ENCODE measurements around the gene MOB3B. TPM values are rescaled to one million over a fixed set of nuclear protein-coding genes. Genes with fewer than 3 reads are reported as not detected.

Gene MOB3B
- total RNA-seq, 2 experiments from 2014 or later: 0.25 to 0.30 TPM

GRCh38 chr9:27556470-27556869, 26.9 kb upstream of the MOB3B start:
- Mint-ChIP-seq H3K27ac (no peak overlapping the region), H3K36me3 (ENCODE audit: low read depth) (peaks cover 77% of the 10 kb centered on the region)

GRCh38 chr9:27554712-27555111, 25.1 kb upstream of the MOB3B start:
- Mint-ChIP-seq H3K4me1 (ENCODE audit: low read depth) (no peaks in the 10 kb centered on the region), H3K9me3 (no peaks in the 10 kb centered on the region), H3K27me3 (no peaks in the 10 kb centered on the region), H3K36me3 (ENCODE audit: low read depth) (peaks cover 77% of the 10 kb centered on the region), H3K27ac (no peak overlapping the region), H3K4me3 (no peak overlapping the region)
- H3K27me3 ChIP-seq (ENCODE audit: control insufficient read depth in 1 of 2, insufficient read depth in 2 of 2, low read length in 2 of 2): no peaks in the 10 kb centered on the region
- no peak overlapping the region for H3K4me3 ChIP-seq (ENCODE audit: low read length)
- CTCF ChIA-PET: interaction anchor here (0.5 kb wide), 1 partner anchor 45 kb away, joined by 3 read pairs; no protein-coding TSS in a partner anchor
- POLR2A ChIA-PET: interaction anchor here (2.1 kb wide), 1 partner anchor 18 kb away, joined by 5 read pairs; the partner anchor contains the start of gene C9orf72
- ATAC-seq (ENCODE audit: poor library complexity): no peak
- H3K4me1 ChIP-seq (ENCODE audit: insufficient read depth, low read length): no peaks in the 10 kb centered on the region
- H3K36me3 ChIP-seq (ENCODE audit: insufficient read depth, low read length): peaks cover 55% of the 10 kb centered on the region
- H3K27ac ChIP-seq (ENCODE audit: low read depth in 1 of 2, low read length in 2 of 2): no peak overlapping the region
- no peaks in the 10 kb centered on the region for H3K9me3 ChIP-seq (ENCODE audit: control insufficient read depth in 1 of 2, insufficient read depth in 1 of 2, low read length in 2 of 2)
- no peak for TF ChIP-seq CTCF (IDR thresholded peaks at IDR 0.05)
- no peak for DNase-seq
- intact Hi-C loops (cut with DNase I, micrococcal nuclease): loop anchor here in 1 of 2 experiments (5.0 kb wide), 1 partner anchor 48 kb away; no protein-coding TSS in a partner anchor

More at GRCh38 chr9:27556470-27556869, 26.9 kb upstream of the MOB3B start:
- no peak for ATAC-seq (ENCODE audit: poor library complexity)
- Mint-ChIP-seq H3K9me3 (no peaks in the 10 kb centered on the region), H3K4me1 (ENCODE audit: low read depth) (no peaks in the 10 kb centered on the region), H3K27me3 (no peaks in the 10 kb centered on the region), H3K4me3 (no peak overlapping the region)
- no peak for DNase-seq
- intact Hi-C loops (cut with DNase I, micrococcal nuclease): no loop called here
- ChIA-PET POLR2A (interaction anchor here (2.1 kb wide), 1 partner anchor 16 kb away, joined by 5 read pairs; the partner anchor contains the start of gene C9orf72), CTCF (interaction anchor here (1.7 kb wide), 1 partner anchor 12 kb away, joined by 5 read pairs; no protein-coding TSS in a partner anchor)
- no peak overlapping the region for H3K4me3 ChIP-seq (ENCODE audit: low read length)
- H3K36me3 ChIP-seq (ENCODE audit: insufficient read depth, low read length): peaks cover 56% of the 10 kb centered on the region
- no peaks in the 10 kb centered on the region for H3K9me3 ChIP-seq (ENCODE audit: control insufficient read depth in 1 of 2, insufficient read depth in 1 of 2, low read length in 2 of 2)
- no peaks in the 10 kb centered on the region for H3K27me3 ChIP-seq (ENCODE audit: control insufficient read depth in 1 of 2, insufficient read depth in 2 of 2, low read length in 2 of 2)
- H3K27ac ChIP-seq (ENCODE audit: low read depth in 1 of 2, low read length in 2 of 2): no peak overlapping the region
- no peaks in the 10 kb centered on the region for H3K4me1 ChIP-seq (ENCODE audit: insufficient read depth, low read length)
- no peak for TF ChIP-seq CTCF (IDR thresholded peaks at IDR 0.05)

GRCh38 chr9:27549196-27549755, 19.7 kb upstream of the MOB3B start:
- H3K9me3 Mint-ChIP-seq: no peaks in the 10 kb centered on the region
- H3K27me3 Mint-ChIP-seq: no peaks in the 10 kb centered on the region
- Histone ChIP-seq H3K36me3 (ENCODE audit: insufficient read depth, low read length) (peaks cover 36% of the 10 kb centered on the region), H3K27ac (ENCODE audit: low read depth in 1 of 2, low read length in 2 of 2) (no peak overlapping the region), H3K4me1 (ENCODE audit: insufficient read depth, low read length) (no peaks in the 10 kb centered on the region), H3K4me3 (ENCODE audit: low read length) (no peak overlapping the region), H3K9me3 (ENCODE audit: control insufficient read depth in 1 of 2, insufficient read depth in 1 of 2, low read length in 2 of 2) (no peaks in the 10 kb centered on the region), H3K27me3 (ENCODE audit: control insufficient read depth in 1 of 2, insufficient read depth in 2 of 2, low read length in 2 of 2) (no peaks in the 10 kb centered on the region)
- ATAC-seq (ENCODE audit: poor library complexity) (no peak), DNase-seq (no peak)
- TF ChIP-seq CTCF (IDR thresholded peaks at IDR 0.05): no peak
- ChIA-PET CTCF (no interaction called here), POLR2A (no interaction called here)
- intact Hi-C loops (cut with DNase I, micrococcal nuclease): loop anchor here (5.0 kb wide), 2 partner anchors 212 to 217 kb away; no protein-coding TSS in a partner anchor
- H3K27ac Mint-ChIP-seq: no peak overlapping the region
- H3K4me3 Mint-ChIP-seq: no peak overlapping the region
- H3K4me1 Mint-ChIP-seq (ENCODE audit: low read depth): no peaks in the 10 kb centered on the region
- H3K36me3 Mint-ChIP-seq (ENCODE audit: low read depth): peaks cover 86% of the 10 kb centered on the region
